Lung (tissue), 16 donors: ENCODE data around the gene VGLL4. TPM values are rescaled to one million over a fixed set of nuclear protein-coding genes. Genes with fewer than 3 reads are reported as not detected.

Experiments
- ATAC-seq: fragments of 200-7000 bp; cut with Tn5 transposase; one replicate; pipeline ENCODE4 v1.9.1; 2020; ENCODE audit warnings: moderate number of reproducible peaks; ENCODE audit not compliant: insufficient read depth, low FRiP score
- DNase-seq, 3 donors: peaks; one replicate each; pipeline ENCODE4 v3.0.0-alpha.2; 2013 to 2017
- H3K27ac ChIP-seq, 2 donors: one replicate each; pipeline ENCODE4 v1.5.1; 2013; ENCODE audit warnings: mild to moderate bottlenecking in 2 of 2, moderate library complexity in 2 of 2, control low read depth in 1 of 2, inconsistent platforms in 1 of 2, low read depth in 1 of 2, low read length in 1 of 2
- H3K27me3 ChIP-seq, 3 donors: one replicate each; pipeline ENCODE4 v1.5.1; 2013; ENCODE audit warnings: low read length in 2 of 3; ENCODE audit not compliant: control insufficient read depth in 3 of 3, insufficient read depth in 3 of 3
- H3K36me3 ChIP-seq, 4 donors: one replicate each; pipeline ENCODE4 v1.5.1; 2013; ENCODE audit warnings: low read length in 4 of 4, mild to moderate bottlenecking in 1 of 4, moderate library complexity in 1 of 4; ENCODE audit not compliant: control insufficient read depth in 4 of 4, insufficient read depth in 4 of 4
- H3K4me1 ChIP-seq, 5 donors: one replicate each; pipeline ENCODE4 v1.5.1; 2013; ENCODE audit warnings: low read length in 5 of 5, mild to moderate bottlenecking in 2 of 5, moderate library complexity in 1 of 5; ENCODE audit not compliant: control insufficient read depth in 5 of 5, insufficient read depth in 5 of 5
- H3K4me3 ChIP-seq: one replicate; pipeline ENCODE4 v1.5.1; 2013; ENCODE audit warnings: mild to moderate bottlenecking, control low read depth, moderate library complexity
- H3K9ac ChIP-seq, 2 donors: one replicate each; pipeline ENCODE4 v1.5.1; 2013; ENCODE audit warnings: low read length in 2 of 2, control low read depth in 1 of 2; ENCODE audit not compliant: insufficient read depth in 1 of 2
- H3K9me3 ChIP-seq, 4 donors: one replicate each; pipeline ENCODE4 v1.5.1; 2013; ENCODE audit warnings: low read length in 3 of 4, mild to moderate bottlenecking in 1 of 4, moderate library complexity in 1 of 4; ENCODE audit not compliant: control insufficient read depth in 4 of 4, insufficient read depth in 3 of 4
- CTCF ChIP-seq: IDR thresholded peaks from 2 replicates; pipeline ENCODE4 v1.5.1; 2012; ENCODE audit warnings: mild to moderate bottlenecking; ENCODE audit errors: control extremely low read depth, extremely low read depth
- WGBS, 2 donors: extraction: QIAGEN DNeasy Blood & Tissue Kit; methylation state at CpG; one replicate each; pipeline ENCODE4 v1.1.7; 2013; 5-methylcytosine and 5-hydroxymethylcytosine counted together
- long read RNA-seq, 5 donors: transcript quantifications; one replicate each; lab custom pipeline, GENCODE V29; 2026
- polyA plus RNA-seq, 2 donors: library from polyadenylated mRNA; stranded (reverse); fragments of 200-250 nt; gene quantifications; one replicate each; pipeline ENCODE4 v1.2.1, GENCODE V29; 2013
- total RNA-seq, 2 donors: library from RNA; depleted of rRNA in 1 of 2; stranded (reverse); fragments of >200 nt in 1 of 2; gene quantifications; one replicate each; pipeline ENCODE4 v1.2.1, GENCODE V29; 2014 to 2021
- donor health status: control.
- donor health status: control.
- donor health status: Bipolar disorder and iron deficiency.
- donor health status: healthy.
- donor health status: DM: yes; HTN: yes; CAD: no.

The VGLL4 gene
- 10 to 100 TPM; 45.3 to 94.1 TPM for total RNA-seq
- polyA plus RNA-seq, result 10 to 100 TPM; 30.5 to 33.4 TPM
- long read RNA-seq, donor 1, transcript VGLL4-211 (5 exons, 1,377 nt), result major isoform, 18 of 115 reads
- long read RNA-seq, donor 1, partial matches to known transcripts, result 89 of 115 reads
- long read RNA-seq, donor 1, other reads (novel, unspliced or antisense), result 5 of 115 reads
- long read RNA-seq, donor 2, transcript VGLL4-211 (5 exons, 1,377 nt), result major isoform, 5 of 47 reads
- long read RNA-seq, donor 2, partial matches to known transcripts, result 42 of 47 reads
- long read RNA-seq, donor 2, other reads (novel, unspliced or antisense), result 0 of 47 reads
- long read RNA-seq, donor 3, transcript VGLL4-211 (5 exons, 1,377 nt), result major isoform, 8 of 66 reads
- long read RNA-seq, donor 3, partial matches to known transcripts, result 57 of 66 reads
- long read RNA-seq, donor 3, other reads (novel, unspliced or antisense), result 0 of 66 reads
- long read RNA-seq, donor 4, transcript VGLL4-211 (5 exons, 1,377 nt), result major isoform, 6 of 51 reads
- long read RNA-seq, donor 4, partial matches to known transcripts, result 44 of 51 reads
- long read RNA-seq, donor 4, other reads (novel, unspliced or antisense), result 0 of 51 reads
- long read RNA-seq, donor 5, transcript VGLL4-211 (5 exons, 1,377 nt), result major isoform, 19 of 210 reads
- long read RNA-seq, donor 5, partial matches to known transcripts, result 186 of 210 reads
- long read RNA-seq, donor 5, other reads (novel, unspliced or antisense), result 0 of 210 reads

- H3K27me3 ChIP-seq, result no peaks in the 10 kb centered on the region
- peaks cover 10 to 35% (median 20%) of the 10 kb centered on the region in 5 donors for H3K4me1 ChIP-seq
- DNase-seq (peak; percentile 98 to 99 (median 99)), ATAC-seq (peak; percentile 89)
- peak within 1 kb of the TSS; percentile 92 to 99 for H3K9ac ChIP-seq
- peak within 1 kb of the TSS; percentile 61 for H3K4me3 ChIP-seq
- H3K9me3 ChIP-seq, result no peaks in the 10 kb centered on the region
- H3K36me3 ChIP-seq, result peaks cover 0 to 6% (median 0%) of the 10 kb centered on the region in 4 donors
- peak within 1 kb of the TSS; percentile 95 to 98 for H3K27ac ChIP-seq
- 0% methylated on average over 24 of the region's 24 CpGs for WGBS, 2 donors
- TF ChIP-seq CTCF, result no peak
Measured at GRCh38 chr3:11643605-11644087, at the start of gene VGLL4. Gene VGLL4 (minus strand): TSS chr3:11643915. CDS start chr3:11643518, 397 bp downstream.

GRCh38 chr3:11692532-11692813 lies 48.8 kb upstream of the VGLL4 start:
- 41 to 47% methylated on average over 5 of the region's 5 CpGs for WGBS, 2 donors

GRCh38 chr3:11691767-11692531 lies 48.2 kb upstream of the VGLL4 start:
- Histone ChIP-seq H3K27ac (no peak overlapping the region), H3K27me3 (no peaks in the 10 kb centered on the region), H3K9me3 (no peaks in the 10 kb centered on the region), H3K9ac (no peak overlapping the region), H3K4me3 (no peak overlapping the region), H3K4me1 (peaks cover 0 to 10% (median 6%) of the 10 kb centered on the region in 5 donors), H3K36me3 (peaks cover 0 to 3% (median 0%) of the 10 kb centered on the region in 4 donors)
- TF ChIP-seq CTCF, result no peak
- ATAC-seq (no peak), DNase-seq (no peak)
- WGBS, 2 donors, result 68 to 92% methylated on average over 3 of the region's 3 CpGs

More at GRCh38 chr3:11692532-11692813, 48.8 kb upstream of the VGLL4 start:
- Histone ChIP-seq H3K9ac (no peak overlapping the region), H3K36me3 (peaks cover 0 to 3% (median 0%) of the 10 kb centered on the region in 4 donors), H3K27ac (no peak overlapping the region), H3K4me3 (no peak overlapping the region), H3K4me1 (peaks cover 0 to 10% (median 6%) of the 10 kb centered on the region in 5 donors), H3K27me3 (no peaks in the 10 kb centered on the region), H3K9me3 (no peaks in the 10 kb centered on the region)
- ATAC-seq (no peak), DNase-seq (no peak)
- TF ChIP-seq CTCF, result no peak
